Spleen (tissue), 7 donors: ENCODE data around the gene SLC6A7.

Experiments used
- POLR2A ChIP-seq, 3 donors: fragments of 450-650 bp; IDR thresholded peaks; one replicate each; pipeline ENCODE4 v1.5.1; 2017; ENCODE audit warnings: antibody characterized with exemption in 3 of 3, mild to moderate bottlenecking in 1 of 3
- TF ChIP-seq, protein P1 (sequence below), 11 experiments: fragments of 200-600 bp in 7 of 11; fragments of 450-650 bp in 4 of 11; sonication (generic) in 4 of 11; IDR thresholded peaks in 8 of 11; conservative IDR thresholded peaks in 3 of 11; 1 replicate in 7 of 11; 2 replicates in 4 of 11; pipeline versions ENCODE4 v1.4.0 to v1.8.0; 2016 to 2021; ENCODE audit warnings: antibody characterized with exemption in 11 of 11, inconsistent platforms in 4 of 11, mild to moderate bottlenecking in 1 of 11
- donor health status: DM: no; HTN: no; CAD: no; lungs with moderate emphysema.
- donor health status: DM: no; HTN: no; CAD: no.
- donor health status: DM: no; HTN: no; CAD: no.

DNA sequence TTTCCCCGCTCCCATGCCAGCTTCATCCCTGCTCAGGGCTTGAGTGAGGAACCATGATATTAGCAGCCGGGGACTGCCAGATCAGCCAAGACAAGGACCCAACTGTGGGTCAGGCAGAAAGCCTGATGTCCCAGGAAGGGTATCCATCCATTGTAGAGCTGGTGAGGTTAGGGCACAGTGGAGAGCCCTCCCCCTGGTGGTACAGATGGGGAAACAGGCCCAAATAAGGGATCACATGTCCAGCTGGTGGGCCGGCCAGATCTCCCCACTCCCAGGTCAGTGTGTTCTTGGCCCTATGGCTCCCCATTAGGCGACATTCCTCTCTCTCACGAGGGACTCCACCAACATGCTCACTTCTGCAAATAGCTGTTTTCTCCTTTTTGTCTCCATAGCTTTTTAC is 14.3 kb upstream of the SLC6A7 start:
- TF ChIP-seq, protein P1, sequence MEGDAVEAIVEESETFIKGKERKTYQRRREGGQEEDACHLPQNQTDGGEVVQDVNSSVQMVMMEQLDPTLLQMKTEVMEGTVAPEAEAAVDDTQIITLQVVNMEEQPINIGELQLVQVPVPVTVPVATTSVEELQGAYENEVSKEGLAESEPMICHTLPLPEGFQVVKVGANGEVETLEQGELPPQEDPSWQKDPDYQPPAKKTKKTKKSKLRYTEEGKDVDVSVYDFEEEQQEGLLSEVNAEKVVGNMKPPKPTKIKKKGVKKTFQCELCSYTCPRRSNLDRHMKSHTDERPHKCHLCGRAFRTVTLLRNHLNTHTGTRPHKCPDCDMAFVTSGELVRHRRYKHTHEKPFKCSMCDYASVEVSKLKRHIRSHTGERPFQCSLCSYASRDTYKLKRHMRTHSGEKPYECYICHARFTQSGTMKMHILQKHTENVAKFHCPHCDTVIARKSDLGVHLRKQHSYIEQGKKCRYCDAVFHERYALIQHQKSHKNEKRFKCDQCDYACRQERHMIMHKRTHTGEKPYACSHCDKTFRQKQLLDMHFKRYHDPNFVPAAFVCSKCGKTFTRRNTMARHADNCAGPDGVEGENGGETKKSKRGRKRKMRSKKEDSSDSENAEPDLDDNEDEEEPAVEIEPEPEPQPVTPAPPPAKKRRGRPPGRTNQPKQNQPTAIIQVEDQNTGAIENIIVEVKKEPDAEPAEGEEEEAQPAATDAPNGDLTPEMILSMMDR (IDR thresholded peaks at IDR 0.05 in 8 of 11, conservative IDR thresholded peaks at IDR 0.05 in 3 of 11) = peak in 5 of 11 experiments; percentile 30 to 50 (median 34)
- TF ChIP-seq POLR2A (IDR thresholded peaks at IDR 0.05) = no peak
